Esophagus muscularis mucosa (tissue), 4 donors: ENCODE results near the gene WASHC3. TPM values are rescaled to one million over a fixed set of nuclear protein-coding genes. Genes with fewer than 3 reads are reported as not detected.
A peak's percentile ranks its signal among the peaks of the same experiment; 100 is the strongest.
"Not testable (repeated sequence)": the region's sequence is repeated elsewhere in the genome, so short reads cannot be mapped to it uniquely, and the experiment has no call there.

Source experiments
- DNase-seq: peaks from one replicate; pipeline ENCODE4 v3.0.0-alpha.2; 2017; ENCODE audit errors: extremely low spot score
- H3K27ac ChIP-seq, 4 donors: fragments of 200-600 bp; sonication (generic); replicated peaks in 1 of 4; 1 replicate in 3 of 4; 2 replicates in 1 of 4; pipeline ENCODE4 v1.5.1; 2016 to 2019; ENCODE audit warnings: mild to moderate bottlenecking in 1 of 4
- H3K27me3 ChIP-seq, 4 donors: fragments of 200-600 bp; sonication (generic); one replicate each; pipeline versions ENCODE4 v1.5.1 to v1.6.0; 2016 to 2019
- H3K36me3 ChIP-seq, 4 donors: fragments of 200-600 bp; sonication (generic); one replicate each; pipeline ENCODE4 v1.5.1; 2016 to 2019
- H3K4me1 ChIP-seq, 4 donors: fragments of 200-600 bp; sonication (generic); one replicate each; pipeline ENCODE4 v1.5.1; 2016 to 2019
- H3K4me3 ChIP-seq, 4 donors: fragments of 200-600 bp; sonication (generic); 1 replicate in 2 of 4; 2 replicates in 2 of 4; pipeline ENCODE4 v1.5.1; 2016 to 2019; ENCODE audit warnings: mild to moderate bottlenecking in 4 of 4, moderate library complexity in 1 of 4
- H3K9me3 ChIP-seq, 4 donors: fragments of 200-600 bp; sonication (generic); 1 replicate in 3 of 4; 2 replicates in 1 of 4; pipeline ENCODE4 v1.5.1; 2016 to 2019
- EP300 ChIP-seq: sonication (generic); formaldehyde crosslinking; IDR thresholded peaks from one replicate; pipeline ENCODE4 v1.6.1; 2017; ENCODE audit warnings: antibody characterized with exemption
- POLR2A ChIP-seq: fragments of 450-650 bp; IDR thresholded peaks from one replicate; pipeline ENCODE4 v1.6.1; 2017; ENCODE audit warnings: antibody characterized with exemption, moderate library complexity, mild to moderate bottlenecking, low read depth
- POLR2AphosphoS5 ChIP-seq, 2 donors: sonication (generic); formaldehyde crosslinking; IDR thresholded peaks; one replicate each; pipeline ENCODE4 v1.6.1; 2017; ENCODE audit warnings: antibody characterized with exemption in 2 of 2
- WGBS: methylation state at CpG from one replicate; pipeline ENCODE4 v1.1.5; 2018; 5-methylcytosine and 5-hydroxymethylcytosine counted together
- intact Hi-C: fragments of 100-400 bp; cut with DNase I; formaldehyde crosslinking; loops from one replicate; pipeline ENCODE4 v1.15.1; 2023
- total RNA-seq, 4 donors: library from RNA; depleted of rRNA; stranded (reverse); fragments of >200 nt; gene quantifications; one replicate each; pipeline versions ENCODE4 v1.1.0 to v1.2.1, GENCODE V29; 2016
- TF ChIP-seq, protein P1 (sequence below), 3 experiments: fragments of 200-600 bp in 2 of 3; fragments of 450-650 bp in 1 of 3; sonication (generic) in 2 of 3; IDR thresholded peaks; one replicate each; pipeline ENCODE4 v1.5.1; 2017 to 2019; ENCODE audit warnings: antibody characterized with exemption in 3 of 3, mild to moderate bottlenecking in 2 of 3, moderate library complexity in 1 of 3

WASHC3 gene
- total RNA-seq, 4 donors from 2014 or later = 85.7 to 101 (median 86.8) TPM

DNA sequence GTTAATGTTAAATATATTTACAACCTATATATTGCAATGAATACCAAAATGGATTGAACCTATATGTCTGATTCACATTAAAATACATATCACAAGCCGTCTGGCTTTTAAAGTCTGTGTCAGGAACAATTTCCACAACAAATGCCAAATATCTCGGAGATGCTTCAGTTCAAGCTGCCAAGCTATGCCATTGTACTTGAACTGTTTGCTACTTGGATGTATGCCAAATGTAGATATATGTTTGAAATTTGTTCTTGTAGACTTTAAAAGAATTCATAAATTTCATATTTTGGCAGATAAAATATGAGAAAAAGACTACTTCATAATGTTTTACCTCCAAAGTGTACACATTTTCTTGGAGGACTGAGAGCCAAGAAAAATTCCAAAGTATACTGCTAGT, 37.0 kb downstream of the WASHC3 start:
- peaks cover 0 to 11% (median 5%) of the 10 kb centered on the region in 4 donors for H3K36me3 ChIP-seq
- WGBS = 56% methylated on average over 2 of the region's 2 CpGs

DNA sequence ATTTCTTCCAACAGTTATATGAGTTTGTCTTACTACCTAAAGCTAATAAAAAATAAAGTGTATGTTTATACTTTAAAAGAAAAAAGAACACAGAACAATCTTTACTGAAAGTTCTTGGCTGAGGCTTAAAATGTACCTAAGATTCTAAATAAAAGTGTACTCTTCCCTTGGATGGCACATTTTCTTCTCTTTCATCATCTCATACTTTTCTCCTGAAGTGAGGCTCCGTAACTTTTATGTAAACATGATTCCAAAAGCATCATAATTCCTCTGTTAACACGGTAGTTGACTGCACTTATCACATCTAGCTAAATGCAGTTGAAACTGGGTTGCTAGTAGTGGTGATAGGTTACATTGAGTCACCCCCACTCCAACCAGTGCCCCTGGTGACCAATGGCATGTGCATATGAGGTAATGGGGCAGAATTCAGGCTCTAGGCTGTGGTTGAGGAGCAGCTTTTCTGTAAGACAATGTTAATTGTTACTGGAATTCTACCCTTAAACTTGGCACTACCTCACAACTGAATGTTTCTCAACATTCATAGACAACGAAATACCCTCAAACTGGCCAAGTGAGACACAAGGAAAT, 38.4 kb downstream of the WASHC3 start:
- DNase-seq = no peak
- H3K27ac ChIP-seq = peak overlapping the region; percentile 60 to 76 (median 66)
- no peaks in the 10 kb centered on the region for H3K9me3 ChIP-seq
- intact Hi-C loops = no loop called here
- 68% methylated on average over 3 of the region's 3 CpGs for WGBS
- H3K4me1 ChIP-seq = peaks cover 7 to 52% (median 45%) of the 10 kb centered on the region in 4 donors
- peaks cover 0 to 12% (median 5%) of the 10 kb centered on the region in 4 donors for H3K36me3 ChIP-seq
- no peak overlapping the region for H3K4me3 ChIP-seq
- no peaks in the 10 kb centered on the region for H3K27me3 ChIP-seq
- peak in 1 of 2 donors; percentile 51 for TF ChIP-seq POLR2AphosphoS5 (IDR thresholded peaks at IDR 0.05)
- TF ChIP-seq POLR2A = no peak
- TF ChIP-seq EP300 = peak; percentile 17

More for the DNA sequence above, 37.0 kb downstream of the WASHC3 start:
- Histone ChIP-seq H3K4me1 (peaks cover 7 to 53% (median 48%) of the 10 kb centered on the region in 4 donors), H3K4me3 (no peak overlapping the region), H3K27ac (peak overlapping the region in 2 of 4 donors; percentile 65 to 76), H3K9me3 (no peaks in the 10 kb centered on the region), H3K27me3 (no peaks in the 10 kb centered on the region)
- TF ChIP-seq EP300 (no peak), POLR2A (no peak), POLR2AphosphoS5 (IDR thresholded peaks at IDR 0.05) (no peak)
- TF ChIP-seq, protein P1, sequence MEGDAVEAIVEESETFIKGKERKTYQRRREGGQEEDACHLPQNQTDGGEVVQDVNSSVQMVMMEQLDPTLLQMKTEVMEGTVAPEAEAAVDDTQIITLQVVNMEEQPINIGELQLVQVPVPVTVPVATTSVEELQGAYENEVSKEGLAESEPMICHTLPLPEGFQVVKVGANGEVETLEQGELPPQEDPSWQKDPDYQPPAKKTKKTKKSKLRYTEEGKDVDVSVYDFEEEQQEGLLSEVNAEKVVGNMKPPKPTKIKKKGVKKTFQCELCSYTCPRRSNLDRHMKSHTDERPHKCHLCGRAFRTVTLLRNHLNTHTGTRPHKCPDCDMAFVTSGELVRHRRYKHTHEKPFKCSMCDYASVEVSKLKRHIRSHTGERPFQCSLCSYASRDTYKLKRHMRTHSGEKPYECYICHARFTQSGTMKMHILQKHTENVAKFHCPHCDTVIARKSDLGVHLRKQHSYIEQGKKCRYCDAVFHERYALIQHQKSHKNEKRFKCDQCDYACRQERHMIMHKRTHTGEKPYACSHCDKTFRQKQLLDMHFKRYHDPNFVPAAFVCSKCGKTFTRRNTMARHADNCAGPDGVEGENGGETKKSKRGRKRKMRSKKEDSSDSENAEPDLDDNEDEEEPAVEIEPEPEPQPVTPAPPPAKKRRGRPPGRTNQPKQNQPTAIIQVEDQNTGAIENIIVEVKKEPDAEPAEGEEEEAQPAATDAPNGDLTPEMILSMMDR (IDR thresholded peaks at IDR 0.05) = no peak
- intact Hi-C loops = no loop called here
- DNase-seq = no peak

- Histone ChIP-seq H3K4me1 (peaks cover 7 to 52% (median 43%) of the 10 kb centered on the region in 4 donors), H3K36me3 (peaks cover 0 to 19% (median 12%) of the 10 kb centered on the region in 4 donors), H3K9me3 (no peaks in the 10 kb centered on the region), H3K27me3 (no peaks in the 10 kb centered on the region), H3K4me3 (no peak overlapping the region), H3K27ac (no peak overlapping the region)
- DNase-seq = no peak
- TF ChIP-seq POLR2A (no peak), POLR2AphosphoS5 (IDR thresholded peaks at IDR 0.05) (no peak), EP300 (no peak)
- TF ChIP-seq, protein P1 (IDR thresholded peaks at IDR 0.05) = no peak
- 100% methylated on average over 1 of the region's 1 CpG for WGBS
- intact Hi-C loops = no loop called here
Measured at GRCh38 chr12:102022286-102022685, 39.5 kb downstream of the WASHC3 start.

GRCh38 chr12:102021540-102022246, 40.1 kb downstream of the WASHC3 start:
- no peaks in the 10 kb centered on the region for H3K27me3 ChIP-seq
- intact Hi-C loops = no loop called here
- H3K36me3 ChIP-seq = peaks cover 4 to 24% (median 15%) of the 10 kb centered on the region in 4 donors
- no peak overlapping the region for H3K4me3 ChIP-seq
- H3K4me1 ChIP-seq = peaks cover 7 to 52% (median 42%) of the 10 kb centered on the region in 4 donors
- WGBS = 77% methylated on average over 2 of the region's 2 CpGs
- TF ChIP-seq, protein P1 (IDR thresholded peaks at IDR 0.05) = no peak
- TF ChIP-seq POLR2A (no peak), EP300 (no peak), POLR2AphosphoS5 (IDR thresholded peaks at IDR 0.05) (no peak)
- no peaks in the 10 kb centered on the region for H3K9me3 ChIP-seq
- no peak for DNase-seq
- H3K27ac ChIP-seq = no peak overlapping the region

- Histone ChIP-seq H3K4me1 (peaks cover 0 to 30% (median 22%) of the 10 kb centered on the region in 4 donors), H3K36me3 (peaks cover 4 to 31% (median 16%) of the 10 kb centered on the region in 4 donors)
- H3K9me3 ChIP-seq, H3K27ac ChIP-seq, DNase-seq, H3K4me3 ChIP-seq, intact Hi-C loops, H3K27me3 ChIP-seq: not testable (repeated sequence)
- WGBS = 97% methylated on average over 5 of the region's 5 CpGs
Measured at GRCh38 chr12:102018607-102019006, 43.2 kb downstream of the WASHC3 start.
